Right ventricle myocardium superior (tissue), 1 donor: ENCODE results near the gene OSCP1. TPM values are rescaled to one million over a fixed set of nuclear protein-coding genes. Genes with fewer than 3 reads are reported as not detected.

ENCODE experiments used
- ATAC-seq: fragments of 200-7000 bp; cut with Tn5 transposase; one replicate; pipeline ENCODE4 v1.9.1; 2020; ENCODE audit warnings: mild to moderate bottlenecking; ENCODE audit not compliant: poor library complexity
- DNase-seq: peaks from one replicate; pipeline ENCODE4 v3.0.0-alpha.2; 2020
- intact Hi-C: fragments of 100-400 bp; cut with DNase I; formaldehyde crosslinking; loops from one replicate; pipeline ENCODE4 v1.11.2; 2022
- total RNA-seq: library from RNA; stranded (reverse); fragmentation: NEBNext Ultra II Directional; extraction: Animal tissue kit (Norgen Biotek cat#: 25700); gene quantifications from one replicate; pipeline ENCODE4 v1.2.1, GENCODE V29; 2021
- donor health status: DM: no; HTN: yes; CAD: no; lungs with severe emphysema.

Gene OSCP1
- total RNA-seq, 1 donor from 2014 or later: 7.4 TPM

- peak; percentile 2 for DNase-seq
- intact Hi-C loops: no loop called here
- no peak for ATAC-seq
These were observed 57.4 kb downstream of the OSCP1 start for GRCh38 chr1:36392836-36393235.

- intact Hi-C loops: no loop called here
- DNase-seq (peak; percentile 5), ATAC-seq (no peak)
These were observed 59.0 kb downstream of the OSCP1 start for GRCh38 chr1:36391271-36391670.

GRCh38 chr1:36390411-36390810 is 59.8 kb downstream of the OSCP1 start:
- ATAC-seq (no peak), DNase-seq (peak; percentile 4)
- intact Hi-C loops: no loop called here

- DNase-seq: peak; percentile 4
- ATAC-seq: no peak
- intact Hi-C loops: no loop called here
These were observed 60.3 kb downstream of the OSCP1 start for GRCh38 chr1:36389999-36390398.

GRCh38 chr1:36389261-36389660 is 61.0 kb downstream of the OSCP1 start:
- no peak for DNase-seq
- intact Hi-C loops: no loop called here
- no peak for ATAC-seq

- peak; percentile 3 for ATAC-seq
- intact Hi-C loops: no loop called here
- DNase-seq: peak; percentile 60
These were observed 62.9 kb downstream of the OSCP1 start for GRCh38 chr1:36387141-36387949.

- peak; percentile 83 for ATAC-seq
- peak; percentile 92 for DNase-seq
- intact Hi-C loops: no loop called here
These were observed 63.7 kb downstream of the OSCP1 start for GRCh38 chr1:36386265-36387140.

- ATAC-seq: peak; percentile 89
- DNase-seq: peak; percentile 98
- intact Hi-C loops: no loop called here
These were observed 64.6 kb downstream of the OSCP1 start, which contains the start of gene STK40 for GRCh38 chr1:36385410-36386264. STK40 (minus strand) TSS chr1:36385924; CDS start chr1:36361332, 24,592 bp downstream.

- intact Hi-C loops: no loop called here
- DNase-seq: peak; percentile 70
- ATAC-seq: no peak
These were observed 65.5 kb downstream of the OSCP1 start for GRCh38 chr1:36384542-36385409.

- ATAC-seq (no peak), DNase-seq (peak; percentile 68)
- intact Hi-C loops: no loop called here
These were observed 67.0 kb downstream of the OSCP1 start for GRCh38 chr1:36383240-36383639.

GRCh38 chr1:36382669-36383068 is 67.6 kb downstream of the OSCP1 start:
- intact Hi-C loops: no loop called here
- DNase-seq: peak; percentile 8
- no peak for ATAC-seq

GRCh38 chr1:36382231-36382630 is 68.0 kb downstream of the OSCP1 start:
- DNase-seq (peak; percentile 31), ATAC-seq (no peak)
- intact Hi-C loops: no loop called here

- DNase-seq: peak; percentile 13
- intact Hi-C loops: no loop called here
- no peak for ATAC-seq
These were observed 68.8 kb downstream of the OSCP1 start for GRCh38 chr1:36381405-36381804.

- DNase-seq (peak; percentile 11), ATAC-seq (no peak)
- intact Hi-C loops: no loop called here
These were observed 69.5 kb downstream of the OSCP1 start for GRCh38 chr1:36380782-36381181.

- intact Hi-C loops: no loop called here
- DNase-seq (peak; percentile 10), ATAC-seq (no peak)
These were observed 70.1 kb downstream of the OSCP1 start for GRCh38 chr1:36380143-36380619.

- ATAC-seq (no peak), DNase-seq (no peak)
- intact Hi-C loops: no loop called here
These were observed 72.3 kb downstream of the OSCP1 start for GRCh38 chr1:36377791-36378492.

GRCh38 chr1:36372617-36373016 is 77.6 kb downstream of the OSCP1 start:
- no peak for DNase-seq
- intact Hi-C loops: no loop called here

More at GRCh38 chr1:36372617-36373016, 77.6 kb downstream of the OSCP1 start:
- no peak for ATAC-seq
